Right lobe of liver (tissue), 4 donors: ENCODE data around the gene F8.

Experiments
- POLR2A ChIP-seq: fragments of 450-650 bp; IDR thresholded peaks from one replicate; pipeline ENCODE4 v1.6.1; 2017; ENCODE audit warnings: antibody characterized with exemption, mild to moderate bottlenecking
- TF ChIP-seq, protein P1 (sequence below), 4 donors: fragments of 200-600 bp in 3 of 4; fragments of 450-650 bp in 1 of 4; IDR thresholded peaks; one replicate each; pipeline versions ENCODE4 v1.5.1 to v1.8.0; 2016 to 2022; ENCODE audit warnings: antibody characterized with exemption in 4 of 4, mild to moderate bottlenecking in 2 of 4
- donor health status: DM: no; HTN: no; CAD: no.
- donor health status: DM: no; HTN: no; CAD: no.
- donor health status: DM: no; HTN: yes; CAD: no.

DNA sequence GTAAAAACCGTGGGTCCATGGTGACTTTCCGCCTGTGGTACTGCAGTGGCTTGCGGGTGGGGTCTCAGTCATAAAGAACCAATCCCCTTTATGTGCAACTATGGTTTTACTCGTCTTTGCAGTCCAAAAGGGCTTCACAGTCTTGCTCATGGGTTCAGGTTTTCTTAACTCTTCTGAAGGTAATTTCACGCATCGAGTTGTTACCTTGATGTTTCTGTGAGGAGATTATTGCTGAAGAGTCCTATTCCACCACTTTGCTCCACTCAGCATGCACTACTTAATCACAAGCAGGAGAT is 41.5 kb downstream of the F8 start:
- TF ChIP-seq, protein P1, sequence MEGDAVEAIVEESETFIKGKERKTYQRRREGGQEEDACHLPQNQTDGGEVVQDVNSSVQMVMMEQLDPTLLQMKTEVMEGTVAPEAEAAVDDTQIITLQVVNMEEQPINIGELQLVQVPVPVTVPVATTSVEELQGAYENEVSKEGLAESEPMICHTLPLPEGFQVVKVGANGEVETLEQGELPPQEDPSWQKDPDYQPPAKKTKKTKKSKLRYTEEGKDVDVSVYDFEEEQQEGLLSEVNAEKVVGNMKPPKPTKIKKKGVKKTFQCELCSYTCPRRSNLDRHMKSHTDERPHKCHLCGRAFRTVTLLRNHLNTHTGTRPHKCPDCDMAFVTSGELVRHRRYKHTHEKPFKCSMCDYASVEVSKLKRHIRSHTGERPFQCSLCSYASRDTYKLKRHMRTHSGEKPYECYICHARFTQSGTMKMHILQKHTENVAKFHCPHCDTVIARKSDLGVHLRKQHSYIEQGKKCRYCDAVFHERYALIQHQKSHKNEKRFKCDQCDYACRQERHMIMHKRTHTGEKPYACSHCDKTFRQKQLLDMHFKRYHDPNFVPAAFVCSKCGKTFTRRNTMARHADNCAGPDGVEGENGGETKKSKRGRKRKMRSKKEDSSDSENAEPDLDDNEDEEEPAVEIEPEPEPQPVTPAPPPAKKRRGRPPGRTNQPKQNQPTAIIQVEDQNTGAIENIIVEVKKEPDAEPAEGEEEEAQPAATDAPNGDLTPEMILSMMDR (IDR thresholded peaks at IDR 0.05): no peak
- TF ChIP-seq POLR2A: no peak
